ENCODE data around the gene FXYD7.

DNA sequence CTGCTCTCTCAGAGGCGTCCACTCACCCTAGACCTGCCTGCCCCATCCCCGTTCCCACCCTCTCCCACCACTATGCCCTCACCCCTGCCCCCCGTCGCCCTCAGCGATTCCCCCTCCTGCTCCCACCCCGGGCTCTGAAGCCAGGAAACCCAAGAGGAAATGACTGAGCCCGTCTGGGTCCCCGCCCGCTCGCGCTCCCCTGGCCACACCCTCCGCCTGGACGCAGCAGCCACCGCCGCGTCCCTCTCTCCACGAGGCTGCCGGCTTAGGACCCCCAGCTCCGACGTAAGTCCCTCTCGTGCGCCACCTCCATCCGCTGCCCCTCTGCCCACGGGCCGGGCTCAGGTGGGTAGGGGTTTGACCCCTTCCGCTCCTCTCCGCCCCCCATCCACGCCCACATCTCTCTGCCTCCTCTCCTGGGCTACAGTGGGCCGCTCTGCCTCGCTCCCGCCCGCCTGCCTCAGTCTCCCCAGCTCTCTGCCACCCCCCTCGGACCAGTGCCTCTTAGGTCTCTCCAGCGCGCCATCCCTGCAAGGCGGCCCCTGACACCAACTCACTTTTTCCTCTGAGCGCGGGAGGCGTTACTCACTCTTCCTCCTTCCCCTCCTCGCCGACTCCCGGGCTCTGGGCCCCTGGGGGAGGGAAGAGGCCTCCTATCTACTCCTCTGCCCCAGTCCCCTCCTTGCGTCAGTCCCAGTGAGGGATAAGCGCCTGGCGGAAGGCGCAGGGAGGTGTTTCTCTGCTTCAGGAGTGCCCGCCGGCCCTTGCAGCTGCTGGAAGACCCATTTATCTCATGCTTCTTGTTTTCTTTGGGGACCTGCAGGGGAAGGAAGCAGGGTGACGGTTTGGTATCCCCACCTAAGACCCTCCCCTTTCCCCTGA lies 11.7 kb downstream of the FXYD7 start, which contains the start of gene FXYD5:
- TF ChIP-seq ZNF214 (tag by site-specific recombination; IDR thresholded peaks at IDR 0.05; ENCODE audit: borderline replicate concordance) = no peak
- TF ChIP-seq, protein P1, sequence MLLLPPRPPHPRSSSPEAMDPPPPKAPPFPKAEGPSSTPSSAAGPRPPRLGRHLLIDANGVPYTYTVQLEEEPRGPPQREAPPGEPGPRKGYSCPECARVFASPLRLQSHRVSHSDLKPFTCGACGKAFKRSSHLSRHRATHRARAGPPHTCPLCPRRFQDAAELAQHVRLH (tag by site-specific recombination; IDR thresholded peaks at IDR 0.05) = peak; percentile 75; the same call in 1 of the 2 replicates
- TF ChIP-seq, protein P2, sequence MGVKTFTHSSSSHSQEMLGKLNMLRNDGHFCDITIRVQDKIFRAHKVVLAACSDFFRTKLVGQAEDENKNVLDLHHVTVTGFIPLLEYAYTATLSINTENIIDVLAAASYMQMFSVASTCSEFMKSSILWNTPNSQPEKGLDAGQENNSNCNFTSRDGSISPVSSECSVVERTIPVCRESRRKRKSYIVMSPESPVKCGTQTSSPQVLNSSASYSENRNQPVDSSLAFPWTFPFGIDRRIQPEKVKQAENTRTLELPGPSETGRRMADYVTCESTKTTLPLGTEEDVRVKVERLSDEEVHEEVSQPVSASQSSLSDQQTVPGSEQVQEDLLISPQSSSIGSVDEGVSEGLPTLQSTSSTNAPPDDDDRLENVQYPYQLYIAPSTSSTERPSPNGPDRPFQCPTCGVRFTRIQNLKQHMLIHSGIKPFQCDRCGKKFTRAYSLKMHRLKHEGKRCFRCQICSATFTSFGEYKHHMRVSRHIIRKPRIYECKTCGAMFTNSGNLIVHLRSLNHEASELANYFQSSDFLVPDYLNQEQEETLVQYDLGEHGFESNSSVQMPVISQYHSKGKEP (tag by site-specific recombination; IDR thresholded peaks at IDR 0.05) = no peak
- TF ChIP-seq, protein P3, sequence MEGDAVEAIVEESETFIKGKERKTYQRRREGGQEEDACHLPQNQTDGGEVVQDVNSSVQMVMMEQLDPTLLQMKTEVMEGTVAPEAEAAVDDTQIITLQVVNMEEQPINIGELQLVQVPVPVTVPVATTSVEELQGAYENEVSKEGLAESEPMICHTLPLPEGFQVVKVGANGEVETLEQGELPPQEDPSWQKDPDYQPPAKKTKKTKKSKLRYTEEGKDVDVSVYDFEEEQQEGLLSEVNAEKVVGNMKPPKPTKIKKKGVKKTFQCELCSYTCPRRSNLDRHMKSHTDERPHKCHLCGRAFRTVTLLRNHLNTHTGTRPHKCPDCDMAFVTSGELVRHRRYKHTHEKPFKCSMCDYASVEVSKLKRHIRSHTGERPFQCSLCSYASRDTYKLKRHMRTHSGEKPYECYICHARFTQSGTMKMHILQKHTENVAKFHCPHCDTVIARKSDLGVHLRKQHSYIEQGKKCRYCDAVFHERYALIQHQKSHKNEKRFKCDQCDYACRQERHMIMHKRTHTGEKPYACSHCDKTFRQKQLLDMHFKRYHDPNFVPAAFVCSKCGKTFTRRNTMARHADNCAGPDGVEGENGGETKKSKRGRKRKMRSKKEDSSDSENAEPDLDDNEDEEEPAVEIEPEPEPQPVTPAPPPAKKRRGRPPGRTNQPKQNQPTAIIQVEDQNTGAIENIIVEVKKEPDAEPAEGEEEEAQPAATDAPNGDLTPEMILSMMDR (tag by site-specific recombination; IDR thresholded peaks at IDR 0.05) = peak; percentile 87
- TF ChIP-seq, protein P4, sequence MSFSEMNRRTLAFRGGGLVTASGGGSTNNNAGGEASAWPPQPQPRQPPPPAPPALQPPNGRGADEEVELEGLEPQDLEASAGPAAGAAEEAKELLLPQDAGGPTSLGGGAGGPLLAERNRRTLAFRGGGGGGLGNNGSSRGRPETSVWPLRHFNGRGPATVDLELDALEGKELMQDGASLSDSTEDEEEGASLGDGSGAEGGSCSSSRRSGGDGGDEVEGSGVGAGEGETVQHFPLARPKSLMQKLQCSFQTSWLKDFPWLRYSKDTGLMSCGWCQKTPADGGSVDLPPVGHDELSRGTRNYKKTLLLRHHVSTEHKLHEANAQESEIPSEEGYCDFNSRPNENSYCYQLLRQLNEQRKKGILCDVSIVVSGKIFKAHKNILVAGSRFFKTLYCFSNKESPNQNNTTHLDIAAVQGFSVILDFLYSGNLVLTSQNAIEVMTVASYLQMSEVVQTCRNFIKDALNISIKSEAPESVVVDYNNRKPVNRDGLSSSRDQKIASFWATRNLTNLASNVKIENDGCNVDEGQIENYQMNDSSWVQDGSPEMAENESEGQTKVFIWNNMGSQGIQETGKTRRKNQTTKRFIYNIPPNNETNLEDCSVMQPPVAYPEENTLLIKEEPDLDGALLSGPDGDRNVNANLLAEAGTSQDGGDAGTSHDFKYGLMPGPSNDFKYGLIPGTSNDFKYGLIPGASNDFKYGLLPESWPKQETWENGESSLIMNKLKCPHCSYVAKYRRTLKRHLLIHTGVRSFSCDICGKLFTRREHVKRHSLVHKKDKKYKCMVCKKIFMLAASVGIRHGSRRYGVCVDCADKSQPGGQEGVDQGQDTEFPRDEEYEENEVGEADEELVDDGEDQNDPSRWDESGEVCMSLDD (tag by site-specific recombination; IDR thresholded peaks at IDR 0.05) = peak; percentile 93; the same call in 1 of the 2 replicates
- TF ChIP-seq MEIS1 (CRISPR knock-in tag; IDR thresholded peaks at IDR 0.05; ENCODE audit: borderline replicate concordance) = no peak
- TF ChIP-seq ZNF76 (tag by site-specific recombination; IDR thresholded peaks at IDR 0.05; ENCODE audit: borderline replicate concordance, low read depth) = peak; percentile 80
- no peak for TF ChIP-seq ZNF529 (tag by site-specific recombination; IDR thresholded peaks at IDR 0.05; ENCODE audit: insufficient replicate concordance)
- TF ChIP-seq ZNF785 (tag by site-specific recombination; IDR thresholded peaks at IDR 0.05) = no peak; the same call in 1 of the 2 replicates
- TF ChIP-seq, protein P5, sequence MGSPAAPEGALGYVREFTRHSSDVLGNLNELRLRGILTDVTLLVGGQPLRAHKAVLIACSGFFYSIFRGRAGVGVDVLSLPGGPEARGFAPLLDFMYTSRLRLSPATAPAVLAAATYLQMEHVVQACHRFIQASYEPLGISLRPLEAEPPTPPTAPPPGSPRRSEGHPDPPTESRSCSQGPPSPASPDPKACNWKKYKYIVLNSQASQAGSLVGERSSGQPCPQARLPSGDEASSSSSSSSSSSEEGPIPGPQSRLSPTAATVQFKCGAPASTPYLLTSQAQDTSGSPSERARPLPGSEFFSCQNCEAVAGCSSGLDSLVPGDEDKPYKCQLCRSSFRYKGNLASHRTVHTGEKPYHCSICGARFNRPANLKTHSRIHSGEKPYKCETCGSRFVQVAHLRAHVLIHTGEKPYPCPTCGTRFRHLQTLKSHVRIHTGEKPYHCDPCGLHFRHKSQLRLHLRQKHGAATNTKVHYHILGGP (tag by site-specific recombination; IDR thresholded peaks at IDR 0.05) = no peak
- TF ChIP-seq, protein P6, sequence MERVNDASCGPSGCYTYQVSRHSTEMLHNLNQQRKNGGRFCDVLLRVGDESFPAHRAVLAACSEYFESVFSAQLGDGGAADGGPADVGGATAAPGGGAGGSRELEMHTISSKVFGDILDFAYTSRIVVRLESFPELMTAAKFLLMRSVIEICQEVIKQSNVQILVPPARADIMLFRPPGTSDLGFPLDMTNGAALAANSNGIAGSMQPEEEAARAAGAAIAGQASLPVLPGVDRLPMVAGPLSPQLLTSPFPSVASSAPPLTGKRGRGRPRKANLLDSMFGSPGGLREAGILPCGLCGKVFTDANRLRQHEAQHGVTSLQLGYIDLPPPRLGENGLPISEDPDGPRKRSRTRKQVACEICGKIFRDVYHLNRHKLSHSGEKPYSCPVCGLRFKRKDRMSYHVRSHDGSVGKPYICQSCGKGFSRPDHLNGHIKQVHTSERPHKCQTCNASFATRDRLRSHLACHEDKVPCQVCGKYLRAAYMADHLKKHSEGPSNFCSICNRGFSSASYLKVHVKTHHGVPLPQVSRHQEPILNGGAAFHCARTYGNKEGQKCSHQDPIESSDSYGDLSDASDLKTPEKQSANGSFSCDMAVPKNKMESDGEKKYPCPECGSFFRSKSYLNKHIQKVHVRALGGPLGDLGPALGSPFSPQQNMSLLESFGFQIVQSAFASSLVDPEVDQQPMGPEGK (tag by site-specific recombination; IDR thresholded peaks at IDR 0.05) = peak; percentile 93
- TF ChIP-seq ZNF184 (tag by site-specific recombination; IDR thresholded peaks at IDR 0.05) = no peak
